Panc1 (cell line): ENCODE data around the gene GCA. TPM values are rescaled to one million over a fixed set of nuclear protein-coding genes. Genes with fewer than 3 reads are reported as not detected.

Experiments
- ATAC-seq: fragments of 200-7000 bp; cut with Tn5 transposase; 2 replicates; pipeline ENCODE4 v1.9.1; 2020; ENCODE audit warnings: mild to moderate bottlenecking, moderate library complexity
- BruUV-seq: library from RNA; stranded (reverse); fragments of 400-500 nt; replicated peaks from 2 replicates; lab custom pipeline; 2021; lab: Mats Ljungman, UMichigan
- CTCF ChIA-PET: fragments of 300-600 bp; sonication (Branson Sonifier 250); formaldehyde crosslinking; loops from one replicate; lab custom pipeline; 2022; ENCODE audit warnings: antibody characterized with exemption; lab: Charles Lee
- POLR2A ChIA-PET: fragments of 300-600 bp; sonication (Branson Sonifier 250); formaldehyde crosslinking; loops from one replicate; lab custom pipeline; 2022; ENCODE audit warnings: antibody characterized with exemption; lab: Charles Lee
- DNase-seq: peaks from one replicate; pipeline ENCODE4 v3.0.0-alpha.2; 2010; ENCODE audit warnings: low read depth, low spot score
- H3K27ac ChIP-seq: 2 replicates; pipeline ENCODE4 v1.5.1; 2011; ENCODE audit warnings: mild to moderate bottlenecking, low read length, inconsistent platforms
- H3K27me3 ChIP-seq: fragments of 200-500 bp; sonication (Bioruptor generic); 2 replicates; pipeline ENCODE4 v1.6.0; 2014; ENCODE audit warnings: low read length, inconsistent platforms; ENCODE audit not compliant: control insufficient read depth, insufficient read depth
- H3K36me3 ChIP-seq: fragments of 200-500 bp; sonication (Bioruptor generic); 2 replicates; pipeline ENCODE4 v1.5.1; 2014; ENCODE audit warnings: inconsistent platforms, mild to moderate bottlenecking, low read length, moderate library complexity; ENCODE audit not compliant: control insufficient read depth, insufficient read depth
- H3K4me1 ChIP-seq: 2 replicates; pipeline ENCODE4 v1.5.1; 2011; ENCODE audit warnings: inconsistent platforms, mild to moderate bottlenecking, low read length, moderate library complexity; ENCODE audit not compliant: control insufficient read depth, insufficient read depth
- H3K4me3 ChIP-seq, 2 experiments: 2 replicates each; pipeline ENCODE4 v1.5.1; 2011 to 2012; ENCODE audit warnings: low read depth in 2 of 2, low read length in 2 of 2, mild to moderate bottlenecking in 2 of 2, inconsistent platforms in 1 of 2, moderate library complexity in 1 of 2
- H3K9me3 ChIP-seq: fragments of 200-500 bp; sonication (Bioruptor generic); 2 replicates; pipeline ENCODE4 v1.5.1; 2014; ENCODE audit warnings: low read depth, mild to moderate bottlenecking, inconsistent platforms, low read length, moderate library complexity; ENCODE audit not compliant: control insufficient read depth, insufficient read depth
- CTCF ChIP-seq: fragments of 450-650 bp; IDR thresholded peaks from 2 replicates; pipeline ENCODE4 v1.5.1; 2017; ENCODE audit warnings: mild to moderate bottlenecking
- POLR2AphosphoS5 ChIP-seq: IDR thresholded peaks from 2 replicates; pipeline ENCODE4 v1.6.1; 2012; ENCODE audit warnings: mild to moderate bottlenecking, low read depth, low read length, moderate library complexity
- REST ChIP-seq, 2 experiments: IDR thresholded peaks; 2 replicates each; pipeline ENCODE4 v1.6.1; 2011 to 2012; ENCODE audit warnings: low read depth in 2 of 2, control low read depth in 1 of 2, low read length in 1 of 2, mild to moderate bottlenecking in 1 of 2, moderate library complexity in 1 of 2; ENCODE audit not compliant: insufficient read depth in 1 of 2
- SIN3A ChIP-seq: IDR thresholded peaks from 2 replicates; pipeline ENCODE4 v1.6.1; 2012; ENCODE audit warnings: low read depth, mild to moderate bottlenecking, low read length, moderate library complexity, borderline replicate concordance; ENCODE audit not compliant: insufficient read depth
- TCF7L2 ChIP-seq: IDR thresholded peaks from 2 replicates; pipeline ENCODE4 v1.6.1; 2011; ENCODE audit warnings: mild to moderate bottlenecking, low read depth, low read length, inconsistent platforms
- in situ Hi-C: cut with HindIII; loops from 2 replicates; pipeline ENCODE4 v1.10.0; 2016; ENCODE audit warnings: low sequenced_read_pairs, low pct_unique_long_range_greater_than_20kb
- intact Hi-C: fragments of 100-400 bp; cut with micrococcal nuclease; formaldehyde crosslinking; loops from one replicate; pipeline ENCODE4 v1.10.0; 2022; ENCODE audit not compliant: unreplicated experiment
- total RNA-seq: library from RNA; stranded (reverse); gene quantifications from one replicate; pipeline ENCODE4 v1.2.1, GENCODE V29; 2021; ENCODE audit not compliant: unreplicated experiment

Gene GCA
- total RNA-seq, 1 experiment from 2014 or later = 21.3 TPM

GRCh38 chr2:162312853-162313252 lies 31.1 kb upstream of the GCA start:
- Histone ChIP-seq H3K4me1 (no peaks in the 10 kb centered on the region; the same call in 1 of the 2 replicates), H3K36me3 (no peaks in the 10 kb centered on the region), H3K27me3 (no peaks in the 10 kb centered on the region), H3K4me3 (no peak overlapping the region), H3K27ac (no peak overlapping the region), H3K9me3 (no peaks in the 10 kb centered on the region)
- ATAC-seq (no peak), DNase-seq (no peak)
- BruUV-seq = no TSS peak
- TF ChIP-seq POLR2AphosphoS5 (no peak), TCF7L2 (no peak), SIN3A (no peak), CTCF (no peak), REST (IDR thresholded peaks at IDR 0.05; ENCODE audit: insufficient read depth in 1 of 2, low read depth in 2 of 2, low read length in 1 of 2) (no peak)
- CTCF ChIA-PET = no interaction called here
- intact Hi-C loops = no loop called here
- in situ Hi-C loops = no loop called here
- POLR2A ChIA-PET = no interaction called here

GRCh38 chr2:162315938-162316337 lies 28.0 kb upstream of the GCA start:
- ChIA-PET POLR2A (no interaction called here), CTCF (no interaction called here)
- no TSS peak for BruUV-seq
- no peak for DNase-seq
- Histone ChIP-seq H3K4me3 (no peak overlapping the region; a peak in 1 of 4 replicates), H3K36me3 (no peaks in the 10 kb centered on the region), H3K4me1 (peaks cover 6% of the 10 kb centered on the region), H3K27me3 (no peaks in the 10 kb centered on the region), H3K27ac (no peak overlapping the region), H3K9me3 (no peaks in the 10 kb centered on the region)
- in situ Hi-C loops = no loop called here
- ATAC-seq = no peak
- TF ChIP-seq SIN3A (no peak), POLR2AphosphoS5 (no peak), TCF7L2 (no peak), CTCF (no peak), REST (IDR thresholded peaks at IDR 0.05; ENCODE audit: insufficient read depth in 1 of 2, low read depth in 2 of 2, low read length in 1 of 2) (no peak)
- intact Hi-C loops = no loop called here
